Stimulated activated CD4-positive, alpha-beta T cell treated with anti-CD3 and anti-CD28 coated beads, Interleukin-15, amount 100 ng/mL, for 48 hours (primary cell): ENCODE measurements around the gene GSX2.
"Not testable (repeated sequence)": the region's sequence is repeated elsewhere in the genome, so short reads cannot be mapped to it uniquely, and the experiment has no call there.

ENCODE experiments used
- DNase-seq, 2 donors: peaks; one replicate each; pipeline ENCODE4 v3.0.0-alpha.2; 2020; ENCODE audit warnings: low read depth in 2 of 2

The GSX2 gene

GRCh38 chr4:54099748-54100574, at the start of gene GSX2:
Gene GSX2 (plus strand): TSS chr4:54100163. CDS start chr4:54100345, 182 bp downstream.
- DNase-seq, result no peak

GRCh38 chr4:54050214-54050904, 49.6 kb upstream of the GSX2 start:
- DNase-seq, result no peak

GRCh38 chr4:54053322-54053721, 46.6 kb upstream of the GSX2 start:
- DNase-seq, result not testable (repeated sequence)

- DNase-seq, result no peak
Observed at GRCh38 chr4:54054501-54054900, 45.5 kb upstream of the GSX2 start.

GRCh38 chr4:54055494-54055893, 44.5 kb upstream of the GSX2 start:
- DNase-seq, result no peak

- DNase-seq, result no peak
Observed at GRCh38 chr4:54056360-54056759, 43.6 kb upstream of the GSX2 start.

GRCh38 chr4:54058171-54058570, 41.8 kb upstream of the GSX2 start:
- no peak for DNase-seq

- no peak for DNase-seq
Observed at GRCh38 chr4:54060116-54060515, 39.8 kb upstream of the GSX2 start.

GRCh38 chr4:54061067-54061466, 38.9 kb upstream of the GSX2 start:
- no peak for DNase-seq

GRCh38 chr4:54061873-54062272, 38.1 kb upstream of the GSX2 start:
- DNase-seq, result no peak

GRCh38 chr4:54062392-54062791, 37.6 kb upstream of the GSX2 start:
- no peak for DNase-seq

- no peak for DNase-seq
Observed at GRCh38 chr4:54063229-54063628, 36.7 kb upstream of the GSX2 start.

GRCh38 chr4:54063737-54064316, 36.1 kb upstream of the GSX2 start:
- peak in 1 of 2 donors; percentile 9 for DNase-seq

- DNase-seq, result peak; percentile 89 to 94
Observed at GRCh38 chr4:54064317-54065111, 35.4 kb upstream of the GSX2 start, which contains the start of gene CHIC2. Gene CHIC2 (minus strand): TSS chr4:54064605. CDS start chr4:54064300, 305 bp downstream.

GRCh38 chr4:54065282-54066087, 34.5 kb upstream of the GSX2 start:
- no peak for DNase-seq

GRCh38 chr4:54066088-54066415, 33.9 kb upstream of the GSX2 start:
- no peak for DNase-seq

- DNase-seq, result no peak
Observed at GRCh38 chr4:54066718-54067129, 33.2 kb upstream of the GSX2 start.

- DNase-seq, result no peak
Observed at GRCh38 chr4:54067166-54067565, 32.8 kb upstream of the GSX2 start.

GRCh38 chr4:54073271-54073880, 26.6 kb upstream of the GSX2 start:
- DNase-seq, result no peak

- no peak for DNase-seq
Observed at GRCh38 chr4:54074381-54074780, 25.6 kb upstream of the GSX2 start.

- DNase-seq, result no peak
Observed at GRCh38 chr4:54076673-54077072, 23.3 kb upstream of the GSX2 start.
